ACC112 (cell line): ENCODE results near the gene HOXB2.

Experiments
- H2AFZ ChIP-seq: fragments of 200-600 bp; sonication (generic); one replicate; pipeline ENCODE4 v1.6.0; 2017; ENCODE audit warnings: antibody characterized with exemption, low read length; ENCODE audit not compliant: unreplicated experiment
- H3K27ac ChIP-seq: fragments of 200-600 bp; sonication (generic); 2 replicates; pipeline ENCODE4 v1.5.1; 2014; ENCODE audit warnings: low read depth, mild to moderate bottlenecking, antibody characterized with exemption, low read length, moderate library complexity
- H3K27me3 ChIP-seq: fragments of 200-600 bp; sonication (generic); 2 replicates; pipeline ENCODE4 v1.6.1; 2014; ENCODE audit warnings: mild to moderate bottlenecking, antibody characterized with exemption, low read length, moderate library complexity, mixed read lengths; ENCODE audit not compliant: insufficient read depth
- H3K36me3 ChIP-seq: fragments of 200-600 bp; sonication (generic); 2 replicates; pipeline ENCODE4 v1.6.1; 2016; ENCODE audit warnings: mild to moderate bottlenecking, antibody characterized with exemption, low read length, moderate library complexity, mixed read lengths; ENCODE audit not compliant: insufficient read depth
- H3K4me1 ChIP-seq: fragments of 200-600 bp; sonication (generic); one replicate; pipeline ENCODE4 v1.6.1; 2016; ENCODE audit warnings: low read length, mixed read lengths; ENCODE audit not compliant: insufficient read depth, unreplicated experiment, control insufficient read depth
- H3K4me3 ChIP-seq: fragments of 200-600 bp; sonication (generic); 2 replicates; pipeline ENCODE4 v1.5.1; 2014; ENCODE audit warnings: mild to moderate bottlenecking, low read depth, low read length
- H3K79me2 ChIP-seq: fragments of 200-600 bp; sonication (generic); one replicate; pipeline ENCODE4 v1.6.0; 2016; ENCODE audit warnings: low read length; ENCODE audit not compliant: control insufficient read depth, unreplicated experiment, insufficient read depth

HOXB2 gene

GRCh38 chr17:48588528-48588927 lies 43.6 kb upstream of the HOXB2 start:
- H3K27me3 ChIP-seq: peaks cover 95% of the 10 kb centered on the region
- H2AFZ ChIP-seq: no peak overlapping the region
- H3K4me1 ChIP-seq: no peaks in the 10 kb centered on the region
- H3K4me3 ChIP-seq: no peak overlapping the region
- no peak overlapping the region for H3K27ac ChIP-seq
- H3K79me2 ChIP-seq: no peaks in the 10 kb centered on the region
- H3K36me3 ChIP-seq: no peaks in the 10 kb centered on the region

GRCh38 chr17:48588074-48588415 lies 43.1 kb upstream of the HOXB2 start:
- H3K79me2 ChIP-seq: no peaks in the 10 kb centered on the region
- H3K4me3 ChIP-seq: no peak overlapping the region
- H2AFZ ChIP-seq: no peak overlapping the region
- no peaks in the 10 kb centered on the region for H3K36me3 ChIP-seq
- no peaks in the 10 kb centered on the region for H3K4me1 ChIP-seq
- no peak overlapping the region for H3K27ac ChIP-seq
- peaks cover 95% of the 10 kb centered on the region for H3K27me3 ChIP-seq

GRCh38 chr17:48587276-48588073 lies 42.6 kb upstream of the HOXB2 start:
- H3K36me3 ChIP-seq: no peaks in the 10 kb centered on the region
- H3K27ac ChIP-seq: no peak overlapping the region
- H3K4me1 ChIP-seq: no peaks in the 10 kb centered on the region
- H3K79me2 ChIP-seq: no peaks in the 10 kb centered on the region
- peaks cover 95% of the 10 kb centered on the region for H3K27me3 ChIP-seq
- H3K4me3 ChIP-seq: no peak overlapping the region
- H2AFZ ChIP-seq: no peak overlapping the region

DNA sequence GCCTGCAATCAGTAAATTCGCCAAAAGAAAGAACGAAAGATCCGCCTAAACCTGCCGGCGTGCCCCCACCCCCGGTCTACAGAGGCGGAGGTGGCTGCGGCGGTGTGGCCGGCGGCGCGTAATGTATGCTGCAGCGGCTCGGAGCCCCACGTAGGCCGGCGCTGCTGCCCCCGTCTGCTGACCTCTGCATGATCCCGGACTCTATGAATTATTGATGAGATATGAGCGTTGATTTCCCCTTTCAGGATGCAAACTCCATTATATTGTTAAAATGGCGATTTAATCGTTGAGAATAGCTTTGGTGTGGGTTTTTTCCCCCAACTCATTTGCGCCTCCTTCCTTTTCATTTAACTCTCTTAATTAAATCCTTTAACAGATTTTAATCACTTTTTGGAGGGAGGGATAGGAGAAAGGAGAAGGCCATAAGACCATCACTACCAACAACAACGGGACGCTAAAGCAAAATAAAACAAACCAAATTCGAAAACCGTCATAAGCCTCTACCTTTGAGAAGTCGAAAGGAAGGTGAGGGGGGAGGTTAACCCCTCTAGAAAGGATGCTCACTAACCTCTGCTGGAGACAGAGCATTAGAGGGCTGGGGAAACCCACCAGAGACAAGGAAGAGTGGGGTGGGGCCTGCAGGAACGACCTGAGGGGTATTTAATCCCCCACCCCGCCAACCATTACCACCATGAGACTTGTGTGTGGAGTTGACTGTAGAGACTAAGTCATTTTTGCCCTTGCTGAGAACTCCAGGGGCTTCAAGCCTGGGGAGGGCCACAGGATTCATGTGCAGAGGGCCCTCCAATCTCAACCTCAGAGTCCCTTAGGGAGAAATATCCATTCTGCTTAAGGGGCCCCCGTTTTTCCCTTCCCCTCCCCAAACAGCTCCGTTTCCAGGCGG lies 41.7 kb upstream of the HOXB2 start:
- Histone ChIP-seq H2AFZ (peak overlapping the region; percentile 77), H3K4me1 (no peaks in the 10 kb centered on the region), H3K27me3 (peaks cover 95% of the 10 kb centered on the region), H3K79me2 (no peaks in the 10 kb centered on the region), H3K4me3 (peak overlapping the region; percentile 84), H3K27ac (no peak overlapping the region), H3K36me3 (no peaks in the 10 kb centered on the region)

GRCh38 chr17:48584223-48584741 lies 39.4 kb upstream of the HOXB2 start:
- no peak overlapping the region for H3K4me3 ChIP-seq
- H3K27me3 ChIP-seq: peaks cover 95% of the 10 kb centered on the region
- no peaks in the 10 kb centered on the region for H3K4me1 ChIP-seq

GRCh38 chr17:48583708-48584222 lies 38.9 kb upstream of the HOXB2 start:
- no peaks in the 10 kb centered on the region for H3K4me1 ChIP-seq
- no peak overlapping the region for H2AFZ ChIP-seq
- peaks cover 95% of the 10 kb centered on the region for H3K27me3 ChIP-seq

More at GRCh38 chr17:48584223-48584741, 39.4 kb upstream of the HOXB2 start:
- no peaks in the 10 kb centered on the region for H3K79me2 ChIP-seq
- no peak overlapping the region for H2AFZ ChIP-seq
- H3K36me3 ChIP-seq: no peaks in the 10 kb centered on the region
- H3K27ac ChIP-seq: no peak overlapping the region

GRCh38 chr17:48582750-48583069 lies 37.8 kb upstream of the HOXB2 start:
- H3K27me3 ChIP-seq: peaks cover 94% of the 10 kb centered on the region
- H2AFZ ChIP-seq: no peak overlapping the region
- no peak overlapping the region for H3K27ac ChIP-seq

More at GRCh38 chr17:48583708-48584222, 38.9 kb upstream of the HOXB2 start:
- H3K27ac ChIP-seq: no peak overlapping the region
- H3K79me2 ChIP-seq: no peaks in the 10 kb centered on the region
- no peaks in the 10 kb centered on the region for H3K36me3 ChIP-seq
- H3K4me3 ChIP-seq: no peak overlapping the region

DNA sequence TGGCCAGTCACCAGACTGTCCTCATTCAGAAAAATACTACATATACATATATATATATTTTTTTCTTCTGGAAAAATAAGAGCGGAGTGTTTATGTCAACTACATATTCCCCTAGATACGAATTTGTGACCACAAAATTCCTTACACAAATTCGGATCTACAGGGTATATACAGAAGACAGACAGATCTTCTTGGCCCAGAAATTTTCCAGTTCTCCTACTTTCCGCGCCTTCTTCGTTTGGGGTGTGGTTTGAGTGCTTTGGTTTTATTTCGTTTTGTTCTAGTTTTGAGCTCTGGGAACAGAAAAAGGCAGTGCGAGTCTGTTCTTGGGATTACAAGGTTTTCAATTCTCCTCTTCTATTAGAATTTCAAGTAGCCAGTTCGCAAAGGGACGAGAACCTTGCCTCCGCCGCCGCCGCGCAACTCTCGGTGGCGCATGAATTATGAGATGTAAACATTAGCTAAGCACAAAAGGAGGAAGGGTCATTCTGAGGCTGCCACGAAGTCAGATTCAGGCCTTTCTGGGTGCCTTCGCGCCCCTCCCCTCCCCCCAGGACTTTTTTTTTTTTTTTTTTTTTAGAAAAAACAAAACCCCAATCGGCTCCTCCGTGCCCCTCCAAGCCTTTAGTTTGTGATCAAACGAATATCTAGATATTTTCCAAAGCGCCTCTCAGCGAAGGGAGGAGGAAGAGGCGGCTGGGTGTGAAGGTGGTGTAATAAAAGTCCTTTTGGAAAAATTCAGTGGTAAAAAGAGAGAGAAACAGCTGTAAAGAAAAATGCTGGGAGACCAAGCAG lies 35.0 kb upstream of the HOXB2 start:
- no peaks in the 10 kb centered on the region for H3K4me1 ChIP-seq
- H3K79me2 ChIP-seq: no peaks in the 10 kb centered on the region
- H3K27me3 ChIP-seq: peaks cover 98% of the 10 kb centered on the region
- no peak overlapping the region for H2AFZ ChIP-seq
- H3K4me3 ChIP-seq: no peak overlapping the region
- H3K36me3 ChIP-seq: no peaks in the 10 kb centered on the region
- H3K27ac ChIP-seq: no peak overlapping the region

More at GRCh38 chr17:48582750-48583069, 37.8 kb upstream of the HOXB2 start:
- Histone ChIP-seq H3K4me3 (no peak overlapping the region), H3K36me3 (no peaks in the 10 kb centered on the region), H3K4me1 (no peaks in the 10 kb centered on the region), H3K79me2 (no peaks in the 10 kb centered on the region)

- Histone ChIP-seq H3K36me3 (no peaks in the 10 kb centered on the region), H3K4me3 (no peak overlapping the region), H2AFZ (no peak overlapping the region), H3K27ac (no peak overlapping the region), H3K4me1 (no peaks in the 10 kb centered on the region), H3K27me3 (peaks cover 98% of the 10 kb centered on the region), H3K79me2 (no peaks in the 10 kb centered on the region)
Measured at GRCh38 chr17:48579471-48579759, 34.5 kb upstream of the HOXB2 start.
